Renal cortex interstitium (tissue), 11 donors: ENCODE data around the gene RHOU. TPM values are rescaled to one million over a fixed set of nuclear protein-coding genes. Genes with fewer than 3 reads are reported as not detected.
"Not testable (repeated sequence)": the region's sequence is repeated elsewhere in the genome, so short reads cannot be mapped to it uniquely, and the experiment has no call there.

Experiments
- DNase-seq, 11 donors: peaks; one replicate each; pipeline ENCODE4 v3.0.0-alpha.2; 2013; ENCODE audit warnings: low read depth in 9 of 11, low spot score in 4 of 11; ENCODE audit errors: extremely low read depth in 1 of 11
- polyA plus RNA-seq, 3 donors: library from polyadenylated mRNA; unstranded; fragments of 120-200 nt; gene quantifications; one replicate each; pipeline ENCODE4 v1.2.1, GENCODE V29; 2013; ENCODE audit not compliant: insufficient read length in 3 of 3

The RHOU gene
- polyA plus RNA-seq, 3 donors, result 17.3 to 18.5 (median 17.6) TPM

GRCh38 chr1:228751360-228752098 is 16.2 kb downstream of the RHOU start:
- no peak for DNase-seq

DNA sequence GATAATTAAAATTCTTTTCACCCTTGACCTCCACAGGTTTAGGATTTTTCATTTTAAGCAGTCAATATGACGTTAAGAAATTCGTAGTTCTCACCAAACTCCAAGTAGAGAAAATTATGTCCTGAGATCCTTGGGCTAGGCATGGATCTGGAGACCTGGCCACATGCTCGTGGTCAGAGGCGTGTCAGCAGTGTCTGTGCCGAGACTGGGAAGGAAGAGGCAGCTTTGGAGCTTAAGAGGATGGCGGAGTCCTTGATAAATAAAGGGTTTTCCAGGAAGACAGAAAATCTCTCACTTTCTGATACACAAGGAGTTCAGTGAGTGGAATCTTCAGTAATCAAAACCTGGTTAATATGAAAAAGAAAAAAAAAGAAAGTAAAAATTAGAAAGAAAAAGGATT is 17.0 kb downstream of the RHOU start:
- no peak for DNase-seq

GRCh38 chr1:228752675-228753265 is 17.5 kb downstream of the RHOU start:
- DNase-seq, result no peak

- DNase-seq, result no peak
Measured at GRCh38 chr1:228753287-228753686, 18.0 kb downstream of the RHOU start.

DNA sequence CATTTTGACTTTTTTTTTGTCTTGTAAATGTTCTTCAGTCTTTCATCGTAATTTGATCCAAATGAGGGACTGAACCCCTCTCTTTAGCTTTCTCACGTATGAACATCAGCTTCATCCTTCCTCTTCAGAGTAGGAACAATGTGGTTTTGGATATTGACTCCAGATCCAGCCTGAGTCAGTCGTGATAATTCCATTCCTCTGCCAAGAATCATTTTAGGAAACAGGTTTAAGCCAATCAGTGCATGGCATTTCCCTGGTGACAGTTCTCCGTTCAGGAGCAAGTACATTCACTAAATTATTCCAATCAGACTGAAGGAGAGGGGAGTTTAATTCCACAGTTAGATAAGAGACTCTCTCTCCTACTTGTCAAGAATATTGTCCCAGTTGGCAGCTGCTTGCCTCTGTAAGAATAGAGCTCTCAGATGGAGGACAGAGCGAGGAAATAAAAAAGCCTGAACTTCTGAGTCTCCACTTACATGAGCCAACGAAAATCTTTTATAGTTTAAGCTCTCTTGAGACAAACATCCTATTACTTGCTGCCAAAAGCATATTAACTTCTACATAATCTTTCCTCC is 18.6 kb downstream of the RHOU start:
- DNase-seq, result no peak

DNA sequence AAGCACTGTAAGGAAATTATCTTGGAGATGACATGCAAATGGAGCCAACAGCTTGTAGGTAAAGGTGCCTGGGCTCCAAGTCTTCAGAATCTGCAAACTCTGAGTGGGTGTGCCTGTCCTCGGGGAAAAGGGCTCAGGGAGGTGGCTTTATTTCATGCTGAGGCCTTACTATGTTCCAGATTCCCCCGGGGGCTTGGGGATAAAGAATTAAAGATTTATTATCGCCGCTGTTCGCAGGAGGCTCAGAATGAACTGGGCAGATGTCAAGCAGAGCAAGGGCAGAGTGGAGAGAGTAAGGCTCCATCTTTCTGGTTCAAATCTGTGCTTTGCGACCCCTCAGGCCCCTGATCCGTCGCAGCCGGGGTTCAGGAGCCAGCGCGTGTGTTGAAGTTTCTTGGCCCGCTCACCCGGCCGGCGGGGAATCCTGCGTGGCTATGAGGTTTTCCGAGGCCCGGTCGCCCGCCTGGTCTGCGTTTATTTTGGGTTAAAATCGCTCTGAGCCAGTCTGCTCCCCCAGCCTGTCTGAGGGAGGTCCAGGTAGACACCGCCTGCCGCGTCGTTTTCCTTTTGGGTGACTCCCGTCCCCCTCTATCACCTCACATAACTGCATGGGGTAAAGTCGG is 19.5 kb downstream of the RHOU start:
- DNase-seq, result no peak

- no peak for DNase-seq
Measured at GRCh38 chr1:228755800-228756199, 20.5 kb downstream of the RHOU start.

DNA sequence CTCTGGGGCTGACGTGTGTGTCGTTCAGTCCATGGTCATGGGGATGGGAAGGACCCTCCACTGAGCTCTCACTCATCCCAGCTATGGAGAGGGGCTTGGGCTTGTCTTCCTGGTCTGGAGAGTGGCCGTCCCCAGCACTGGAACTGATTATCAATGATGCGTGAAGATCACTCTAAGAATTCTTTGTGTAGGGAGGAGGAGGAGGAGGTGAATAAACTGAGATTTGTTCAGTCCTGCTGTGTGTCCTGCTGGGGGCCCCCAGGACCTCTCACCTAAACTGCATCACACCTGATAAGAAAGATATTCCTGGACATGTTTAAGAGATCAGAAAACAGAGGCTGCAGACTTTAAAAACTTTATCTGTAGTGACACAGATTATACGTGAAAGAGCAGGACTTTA is 21.2 kb downstream of the RHOU start:
- no peak for DNase-seq

- no peak for DNase-seq
Measured at GRCh38 chr1:228758447-228758846, 23.2 kb downstream of the RHOU start.

- no peak for DNase-seq
Measured at GRCh38 chr1:228760979-228761378, 25.7 kb downstream of the RHOU start.

DNA sequence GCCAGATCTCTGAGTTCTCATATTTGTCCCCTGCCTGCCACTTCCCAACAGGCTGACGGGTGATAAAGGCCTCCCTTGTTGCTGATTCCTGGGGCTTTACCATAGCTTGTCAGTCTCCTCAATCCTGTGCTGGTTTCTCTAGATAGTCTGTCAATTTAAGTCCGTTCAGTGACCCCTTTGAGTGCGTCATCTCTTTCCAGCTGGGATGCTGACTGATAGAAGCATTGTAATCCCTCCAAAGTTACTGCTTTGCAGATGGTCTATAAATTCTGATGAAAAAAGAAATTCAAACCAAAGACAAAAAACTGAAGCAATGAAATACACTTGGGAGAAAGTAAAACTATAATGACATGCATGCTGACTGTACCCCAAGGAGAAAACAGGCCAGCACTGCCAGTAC is 28.3 kb downstream of the RHOU start:
- no peak for DNase-seq

DNA sequence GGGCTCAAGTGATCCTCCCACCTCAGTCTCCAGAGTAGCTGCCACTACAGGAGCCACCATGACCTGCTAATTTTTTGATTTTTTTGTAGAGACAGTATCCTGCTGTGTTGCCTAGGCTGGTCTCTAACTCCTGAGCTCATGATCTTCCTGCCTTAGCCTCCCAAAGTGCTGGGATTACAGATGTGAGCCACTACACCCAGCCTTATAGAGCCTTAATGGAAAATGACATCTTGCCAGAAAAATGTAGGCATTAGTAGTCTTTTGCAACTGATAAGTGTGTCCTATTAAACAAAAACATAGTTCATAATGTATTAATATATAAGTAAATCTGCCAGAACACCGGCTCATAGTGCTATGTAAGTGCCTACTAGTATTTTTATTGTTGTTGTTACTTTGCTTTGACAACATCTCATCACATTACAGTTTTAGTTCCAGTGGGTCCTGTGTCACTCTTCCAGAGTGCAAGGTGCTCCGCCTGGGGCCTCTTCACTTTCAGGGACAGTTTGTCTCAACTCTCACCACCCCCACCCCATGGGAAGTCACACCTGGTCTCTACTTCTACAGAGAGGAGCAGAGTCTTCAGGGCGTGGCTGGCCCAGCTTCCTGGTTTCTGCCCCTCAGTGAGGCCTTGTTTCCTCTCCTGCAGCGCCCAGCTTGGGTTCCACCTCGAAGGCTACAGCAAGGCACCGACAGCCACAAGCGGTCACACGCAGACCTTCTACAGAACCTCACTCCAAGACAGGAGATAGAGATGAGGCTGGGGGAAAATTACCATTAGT is 30.1 kb downstream of the RHOU start:
- DNase-seq, result no peak

DNA sequence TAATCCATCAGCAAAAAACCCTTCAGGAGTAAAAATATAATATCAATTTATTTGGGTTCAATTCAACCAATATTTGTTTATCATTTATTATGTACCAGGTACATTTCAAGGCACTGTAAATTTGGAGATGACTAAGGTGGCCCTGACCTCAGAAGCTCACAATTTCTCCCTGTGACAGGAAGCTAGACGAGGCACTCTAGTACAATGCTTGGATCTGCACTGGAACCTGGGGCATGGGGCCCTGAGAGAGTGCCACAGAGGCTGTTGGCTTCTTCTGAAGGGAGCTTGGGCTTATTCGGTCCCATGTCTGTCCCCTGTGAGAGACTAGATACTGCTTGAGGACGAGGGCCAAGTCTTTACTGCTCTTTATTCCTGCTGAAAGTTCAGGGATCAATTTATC is 31.5 kb downstream of the RHOU start:
- DNase-seq, result no peak

DNA sequence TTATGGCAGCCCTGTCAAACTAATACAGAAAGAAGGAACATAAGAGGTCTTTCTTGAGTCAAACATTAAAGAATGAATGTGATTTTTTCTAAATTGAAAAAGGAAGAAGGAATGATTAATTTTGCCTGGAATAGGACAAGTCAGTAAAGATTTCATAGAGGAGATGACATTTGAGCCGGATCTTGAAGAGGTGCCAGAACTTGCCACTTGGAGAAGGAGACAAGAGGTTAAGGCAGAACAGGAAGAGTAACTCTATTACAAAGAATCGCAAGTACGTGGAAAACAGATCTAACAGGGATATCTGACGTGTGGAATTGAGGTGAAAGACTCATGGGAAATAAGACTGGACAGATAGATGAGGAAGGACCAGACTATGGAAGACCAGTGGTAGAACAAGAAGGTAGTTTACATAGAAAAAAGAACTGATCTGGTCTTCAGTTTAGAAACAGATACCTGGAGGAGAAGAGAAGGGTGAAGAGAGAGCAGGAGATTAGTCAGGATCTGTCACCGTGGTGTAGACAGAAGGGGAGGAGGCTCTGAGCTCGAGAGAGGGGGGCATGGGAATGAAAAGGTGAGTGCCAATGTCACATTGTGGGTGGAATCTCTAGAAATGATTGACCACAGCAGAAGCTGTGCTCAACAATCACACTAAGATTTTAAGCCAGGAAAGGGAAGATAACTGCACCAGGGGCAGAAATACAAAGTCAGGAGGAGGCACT is 32.5 kb downstream of the RHOU start:
- DNase-seq, result no peak

DNA sequence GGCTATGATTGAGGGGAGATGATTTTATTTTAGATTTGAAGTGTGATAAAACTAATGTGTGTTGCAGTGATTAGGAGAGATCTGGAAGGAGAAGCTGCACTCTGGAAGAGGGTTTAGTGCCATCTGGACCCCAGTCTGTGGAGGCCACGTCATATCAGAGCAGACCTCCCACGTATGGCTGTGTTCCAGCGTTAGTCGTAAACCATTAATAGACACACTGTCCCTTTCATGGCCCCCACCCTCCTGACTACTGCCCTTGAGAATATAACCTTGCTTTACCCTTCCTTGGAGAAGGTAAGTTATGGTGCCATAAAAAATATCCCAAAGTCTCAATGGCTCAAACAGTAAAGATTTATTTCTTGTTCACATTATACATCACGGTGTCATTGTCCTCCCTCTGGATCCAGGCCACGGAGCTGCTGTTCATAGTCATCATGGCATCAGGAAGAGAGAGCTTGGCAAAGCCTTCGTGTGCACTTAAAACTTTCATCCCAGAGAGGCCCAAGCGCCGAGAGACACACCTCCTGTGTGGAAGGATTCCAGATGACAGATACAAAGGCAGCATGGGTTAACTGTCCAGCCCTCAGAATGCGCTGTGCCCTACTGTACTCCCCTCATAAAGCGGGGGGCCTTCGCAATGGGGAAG is 33.2 kb downstream of the RHOU start:
- no peak for DNase-seq

DNA sequence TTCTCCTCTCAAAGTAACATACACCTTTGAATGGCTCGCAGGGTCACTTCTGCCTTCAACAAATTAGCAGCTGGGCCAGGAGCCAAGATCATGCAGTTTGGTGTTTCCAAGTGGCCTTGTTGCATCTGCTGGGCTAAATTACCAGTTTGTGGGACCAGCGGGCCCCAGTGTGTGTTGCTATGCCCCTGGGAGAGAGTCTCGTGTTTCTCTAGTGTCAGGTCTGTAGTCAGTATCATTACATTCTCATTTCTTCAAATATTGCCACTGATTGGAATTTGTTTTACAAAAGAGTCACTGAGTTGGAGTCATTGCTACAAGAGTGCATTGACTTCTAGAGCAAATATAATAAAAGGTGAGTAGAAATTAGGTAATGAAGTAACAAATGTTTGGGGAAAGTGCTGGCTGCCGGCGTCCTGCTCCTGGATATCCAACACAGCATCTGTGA is 35.5 kb downstream of the RHOU start:
- DNase-seq, result no peak

- no peak for DNase-seq
Measured at GRCh38 chr1:228772516-228773212, 37.4 kb downstream of the RHOU start.

DNA sequence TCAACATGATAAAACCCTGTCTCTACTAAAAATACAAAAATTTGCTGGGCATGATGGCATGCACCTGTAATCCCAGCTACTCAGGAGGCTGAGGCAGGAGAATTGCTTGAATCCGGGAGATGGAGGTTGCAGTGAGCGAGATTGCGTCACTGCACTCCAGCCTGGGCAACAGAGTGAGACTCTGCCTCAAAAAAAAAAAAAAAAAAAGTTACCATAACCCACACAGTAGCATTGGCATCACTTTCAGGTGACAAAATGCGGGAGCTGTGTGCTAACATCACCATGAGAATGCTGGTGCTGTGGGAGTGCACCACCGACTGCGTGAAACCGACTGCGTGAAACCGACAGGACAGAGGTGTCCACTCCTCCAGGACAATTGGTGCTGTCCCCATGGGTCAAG is 40.7 kb downstream of the RHOU start:
- not testable (repeated sequence) for DNase-seq
